Hepatocyte (in vitro differentiated cells): ENCODE data around the gene RMND1. TPM values are rescaled to one million over a fixed set of nuclear protein-coding genes. Genes with fewer than 3 reads are reported as not detected.
"Not testable (repeated sequence)": the region's sequence is repeated elsewhere in the genome, so short reads cannot be mapped to it uniquely, and the experiment has no call there.

Experiments
- DNase-seq: peaks from one replicate; pipeline ENCODE4 v3.0.0-alpha.2; 2016; ENCODE audit warnings: low spot score
- H2AFZ ChIP-seq: fragments of 200-600 bp; sonication (generic); 2 replicates; pipeline ENCODE4 v1.6.0; 2016; ENCODE audit warnings: antibody characterized with exemption, mild to moderate bottlenecking
- H3K27ac ChIP-seq: fragments of 200-600 bp; sonication (generic); 2 replicates; pipeline ENCODE4 v1.5.1; 2016; ENCODE audit warnings: mild to moderate bottlenecking
- H3K27me3 ChIP-seq: fragments of 200-600 bp; sonication (generic); 2 replicates; pipeline ENCODE4 v1.6.1; 2016
- H3K36me3 ChIP-seq: fragments of 200-600 bp; sonication (generic); replicated peaks from 2 replicates; pipeline ENCODE4 v1.5.1; 2016; ENCODE audit warnings: low read depth; ENCODE audit not compliant: insufficient read depth
- H3K4me1 ChIP-seq: fragments of 200-600 bp; sonication (generic); 2 replicates; pipeline ENCODE4 v1.5.1; 2016; ENCODE audit warnings: mild to moderate bottlenecking, moderate library complexity; ENCODE audit not compliant: insufficient read depth
- H3K4me2 ChIP-seq: fragments of 200-600 bp; sonication (generic); 2 replicates; pipeline ENCODE4 v1.6.0; 2016
- H3K4me3 ChIP-seq: fragments of 200-600 bp; sonication (generic); 2 replicates; pipeline ENCODE4 v1.5.1; 2016; ENCODE audit warnings: mild to moderate bottlenecking
- H3K79me2 ChIP-seq: fragments of 200-600 bp; sonication (generic); 2 replicates; pipeline ENCODE4 v1.6.0; 2017; ENCODE audit warnings: mild to moderate bottlenecking
- H3K9me2 ChIP-seq: fragments of 200-600 bp; sonication (generic); replicated peaks from 2 replicates; pipeline ENCODE4 v1.6.0; 2017; ENCODE audit warnings: mild to moderate bottlenecking; ENCODE audit not compliant: insufficient read depth
- H3K9me3 ChIP-seq: fragments of 200-600 bp; sonication (generic); 2 replicates; pipeline ENCODE4 v1.5.1; 2016; ENCODE audit warnings: low read depth, mild to moderate bottlenecking
- H4K20me1 ChIP-seq: fragments of 200-600 bp; sonication (generic); 2 replicates; pipeline ENCODE4 v1.6.0; 2016; ENCODE audit warnings: mild to moderate bottlenecking; ENCODE audit not compliant: insufficient read depth, poor library complexity, severe bottlenecking
- EZH2 ChIP-seq: fragments of 200-600 bp; sonication (generic); IDR thresholded peaks from 2 replicates; pipeline ENCODE4 v1.6.1; 2016; ENCODE audit warnings: antibody characterized with exemption, mild to moderate bottlenecking, borderline replicate concordance
- EZH2phosphoT487 ChIP-seq: fragments of 200-600 bp; sonication (generic); IDR thresholded peaks from one replicate; pipeline ENCODE4 v1.6.1; 2018; ENCODE audit warnings: antibody characterized with exemption, mild to moderate bottlenecking, low read depth, moderate library complexity; ENCODE audit not compliant: unreplicated experiment, severe bottlenecking
- WGBS: methylation state at CpG from one replicate; pipeline ENCODE4 v1.1.6; 2016; ENCODE audit warnings: low lambda C conversion rate; ENCODE audit errors: missing lambda C conversion rate; 5-methylcytosine and 5-hydroxymethylcytosine counted together
- polyA plus RNA-seq: library from polyadenylated mRNA; unstranded; fragments of >200 nt; fragmentation: Nextera tagmentation; extraction: Ambion mirVana; gene quantifications from 2 replicates; pipeline ENCODE4 v1.2.1, GENCODE V29; 2016
- total RNA-seq: library from RNA; depleted of rRNA; stranded (reverse); fragments of >200 nt; gene quantifications from 2 replicates; pipeline ENCODE4 v1.2.3, GENCODE V29; 2014
- TF ChIP-seq, protein P1 (sequence below): fragments of 200-600 bp; sonication (generic); IDR thresholded peaks from 2 replicates; pipeline ENCODE4 v1.5.1; 2016; ENCODE audit warnings: antibody characterized with exemption, mild to moderate bottlenecking; ENCODE audit not compliant: poor library complexity

RMND1 gene
- total and polyA plus RNA-seq, 2 experiments from 2014 or later = 24.1 to 41.9 TPM

DNA sequence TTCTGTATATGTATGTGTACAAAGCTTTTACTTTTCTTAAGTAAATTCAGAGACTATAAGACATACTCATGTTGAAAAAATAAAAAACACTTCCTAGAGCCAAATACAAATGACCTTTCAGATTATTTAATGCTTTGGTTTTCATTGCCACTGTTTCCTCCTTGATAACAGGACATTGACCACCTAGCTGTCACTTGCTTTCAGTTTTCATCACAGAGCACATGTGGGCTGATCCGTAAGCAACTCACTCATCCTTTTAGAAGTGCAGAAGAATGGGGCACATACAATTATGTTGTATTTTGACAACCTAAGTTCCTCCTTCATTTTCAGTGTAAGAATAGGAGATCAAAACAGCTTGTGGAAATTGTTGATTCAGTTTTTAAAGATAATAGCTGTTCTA lies 66.7 kb downstream of the RMND1 start:
- H3K79me2 ChIP-seq = peaks cover 87% of the 10 kb centered on the region
- no peaks in the 10 kb centered on the region for H4K20me1 ChIP-seq
- H3K4me1 ChIP-seq = peaks cover 9% of the 10 kb centered on the region
- DNase-seq = no peak
- H3K9me2 ChIP-seq = no peaks in the 10 kb centered on the region
- H3K9me3 ChIP-seq = no peaks in the 10 kb centered on the region
- H3K27ac ChIP-seq = no peak overlapping the region
- no peaks in the 10 kb centered on the region for H3K27me3 ChIP-seq
- TF ChIP-seq EZH2phosphoT487 (no peak), EZH2 (no peak)
- TF ChIP-seq, protein P1, sequence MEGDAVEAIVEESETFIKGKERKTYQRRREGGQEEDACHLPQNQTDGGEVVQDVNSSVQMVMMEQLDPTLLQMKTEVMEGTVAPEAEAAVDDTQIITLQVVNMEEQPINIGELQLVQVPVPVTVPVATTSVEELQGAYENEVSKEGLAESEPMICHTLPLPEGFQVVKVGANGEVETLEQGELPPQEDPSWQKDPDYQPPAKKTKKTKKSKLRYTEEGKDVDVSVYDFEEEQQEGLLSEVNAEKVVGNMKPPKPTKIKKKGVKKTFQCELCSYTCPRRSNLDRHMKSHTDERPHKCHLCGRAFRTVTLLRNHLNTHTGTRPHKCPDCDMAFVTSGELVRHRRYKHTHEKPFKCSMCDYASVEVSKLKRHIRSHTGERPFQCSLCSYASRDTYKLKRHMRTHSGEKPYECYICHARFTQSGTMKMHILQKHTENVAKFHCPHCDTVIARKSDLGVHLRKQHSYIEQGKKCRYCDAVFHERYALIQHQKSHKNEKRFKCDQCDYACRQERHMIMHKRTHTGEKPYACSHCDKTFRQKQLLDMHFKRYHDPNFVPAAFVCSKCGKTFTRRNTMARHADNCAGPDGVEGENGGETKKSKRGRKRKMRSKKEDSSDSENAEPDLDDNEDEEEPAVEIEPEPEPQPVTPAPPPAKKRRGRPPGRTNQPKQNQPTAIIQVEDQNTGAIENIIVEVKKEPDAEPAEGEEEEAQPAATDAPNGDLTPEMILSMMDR = no peak
- 86% methylated on average over 1 of the region's 1 CpG for WGBS
- no peaks in the 10 kb centered on the region for H3K36me3 ChIP-seq
- H2AFZ ChIP-seq = no peak overlapping the region
- H3K4me2 ChIP-seq = no peak overlapping the region
- no peak overlapping the region for H3K4me3 ChIP-seq

DNA sequence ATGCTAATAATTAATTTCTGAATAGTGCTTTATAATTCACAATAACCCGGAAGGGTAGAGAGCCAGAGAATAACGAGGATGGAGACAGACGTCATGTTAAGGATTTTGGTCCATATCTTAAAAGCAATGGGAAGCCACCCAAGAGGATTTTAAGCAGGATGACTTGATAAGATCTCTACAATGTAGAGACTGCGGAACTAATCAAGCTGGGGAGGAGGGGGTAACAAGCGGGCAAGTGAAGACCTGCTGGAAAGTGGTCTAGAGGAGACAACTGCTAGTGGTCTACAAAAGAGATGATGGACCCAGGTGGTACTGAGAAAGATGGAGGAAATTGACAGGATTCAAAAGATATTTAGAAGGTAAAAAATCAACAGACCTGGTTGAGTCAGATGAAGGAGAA lies 67.8 kb downstream of the RMND1 start:
- Histone ChIP-seq H3K9me2 (no peaks in the 10 kb centered on the region), H3K4me1 (peaks cover 9% of the 10 kb centered on the region), H2AFZ (no peak overlapping the region), H3K9me3 (no peaks in the 10 kb centered on the region), H3K36me3 (no peaks in the 10 kb centered on the region), H4K20me1 (no peaks in the 10 kb centered on the region), H3K4me3 (no peak overlapping the region), H3K79me2 (peaks cover 94% of the 10 kb centered on the region), H3K27me3 (no peaks in the 10 kb centered on the region), H3K4me2 (no peak overlapping the region), H3K27ac (no peak overlapping the region)
- TF ChIP-seq EZH2 (no peak), EZH2phosphoT487 (no peak)
- TF ChIP-seq, protein P1 = no peak
- 93% methylated on average over 5 of the region's 5 CpGs for WGBS
- no peak for DNase-seq

DNA sequence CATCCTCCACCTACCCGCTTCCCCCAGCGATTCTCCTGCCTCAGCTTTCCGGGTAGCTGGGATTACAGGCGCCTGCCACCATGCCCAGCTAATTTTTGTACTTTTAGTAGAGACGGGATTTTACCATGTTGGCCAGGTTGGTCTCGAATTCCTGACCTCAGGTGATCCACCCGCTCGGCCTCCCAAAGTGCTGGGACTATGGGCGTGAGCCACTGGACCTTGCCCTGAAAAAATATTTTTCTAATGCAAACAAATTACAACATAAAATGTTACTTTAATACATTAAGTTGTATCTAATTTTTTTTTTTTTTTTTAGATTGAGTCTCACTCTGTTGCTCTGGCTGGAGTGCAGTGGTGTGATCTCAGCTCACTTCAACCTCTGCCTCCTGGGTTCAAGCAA lies 69.3 kb downstream of the RMND1 start:
- peaks cover 95% of the 10 kb centered on the region for H3K79me2 ChIP-seq

DNA sequence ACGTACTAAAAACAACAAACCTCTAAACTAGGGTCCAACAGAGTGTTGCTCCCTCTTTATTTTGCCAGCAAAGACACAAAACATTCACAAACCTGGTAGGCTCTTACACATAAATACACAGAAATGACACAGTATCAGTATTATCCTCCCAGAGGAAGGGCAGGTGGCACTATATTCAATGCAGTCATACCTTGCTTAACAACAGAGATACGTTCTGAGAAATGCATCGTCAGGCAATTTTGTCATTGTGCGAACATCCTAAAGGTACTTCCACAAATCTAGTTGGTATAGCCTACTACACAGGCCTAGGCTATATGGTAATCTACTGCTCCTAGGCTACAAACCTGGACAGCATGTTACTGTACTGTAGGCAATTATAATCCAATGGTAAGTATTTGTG lies 70.2 kb downstream of the RMND1 start:
- WGBS = 92% methylated on average over 4 of the region's 4 CpGs
- Histone ChIP-seq H3K4me3 (no peak overlapping the region), H3K4me1 (no peaks in the 10 kb centered on the region), H3K36me3 (no peaks in the 10 kb centered on the region), H3K27me3 (no peaks in the 10 kb centered on the region), H2AFZ (no peak overlapping the region), H3K4me2 (no peak overlapping the region), H3K27ac (no peak overlapping the region), H4K20me1 (no peaks in the 10 kb centered on the region), H3K9me3 (no peaks in the 10 kb centered on the region), H3K79me2 (peaks cover 93% of the 10 kb centered on the region), H3K9me2 (no peaks in the 10 kb centered on the region)
- no peak for TF ChIP-seq EZH2
- TF ChIP-seq, protein P1 = no peak
- no peak for TF ChIP-seq EZH2phosphoT487
- DNase-seq = no peak

More for the DNA sequence above, 69.3 kb downstream of the RMND1 start:
- H3K27me3 ChIP-seq, H4K20me1 ChIP-seq, H3K9me3 ChIP-seq, H3K4me3 ChIP-seq, DNase-seq, H3K4me1 ChIP-seq, H3K9me2 ChIP-seq, H3K4me2 ChIP-seq, H3K36me3 ChIP-seq, H2AFZ ChIP-seq, H3K27ac ChIP-seq: not testable (repeated sequence)
- WGBS = 96% methylated on average over 9 of the region's 9 CpGs
